Adipose tissue (tissue), 3 donors: ENCODE data around the gene ST3GAL3. TPM values are rescaled to one million over a fixed set of nuclear protein-coding genes. Genes with fewer than 3 reads are reported as not detected.

ENCODE experiments used
- H3K27ac ChIP-seq: one replicate; pipeline ENCODE4 v1.5.1; 2013; ENCODE audit warnings: low read depth, low read length
- whole genome bisulfite sequencing, 3 donors: extraction: QIAGEN DNeasy Blood & Tissue Kit; methylation state at CpG; one replicate each; pipeline ENCODE4 v1.1.7; 2013; 5-methylcytosine and 5-hydroxymethylcytosine counted together
- polyA plus RNA-seq, 3 donors: library from polyadenylated mRNA; stranded (reverse); fragments of 200-250 nt; gene quantifications; one replicate each; pipeline ENCODE4 v1.2.3, GENCODE V29; 2013
- donor health status: healthy with polysubstance abuse.
- donor health status: Bipolar disorder and iron deficiency.
- donor health status: healthy.

ST3GAL3 gene
- polyA plus RNA-seq, 3 donors = 5.2 to 16.5 (median 15.2) TPM

GRCh38 chr1:43801203-43801602 lies 93.9 kb downstream of the ST3GAL3 start:
- 50 to 86% (median 52%) methylated on average over 3 of the region's 3 CpGs for WGBS, 3 donors

DNA sequence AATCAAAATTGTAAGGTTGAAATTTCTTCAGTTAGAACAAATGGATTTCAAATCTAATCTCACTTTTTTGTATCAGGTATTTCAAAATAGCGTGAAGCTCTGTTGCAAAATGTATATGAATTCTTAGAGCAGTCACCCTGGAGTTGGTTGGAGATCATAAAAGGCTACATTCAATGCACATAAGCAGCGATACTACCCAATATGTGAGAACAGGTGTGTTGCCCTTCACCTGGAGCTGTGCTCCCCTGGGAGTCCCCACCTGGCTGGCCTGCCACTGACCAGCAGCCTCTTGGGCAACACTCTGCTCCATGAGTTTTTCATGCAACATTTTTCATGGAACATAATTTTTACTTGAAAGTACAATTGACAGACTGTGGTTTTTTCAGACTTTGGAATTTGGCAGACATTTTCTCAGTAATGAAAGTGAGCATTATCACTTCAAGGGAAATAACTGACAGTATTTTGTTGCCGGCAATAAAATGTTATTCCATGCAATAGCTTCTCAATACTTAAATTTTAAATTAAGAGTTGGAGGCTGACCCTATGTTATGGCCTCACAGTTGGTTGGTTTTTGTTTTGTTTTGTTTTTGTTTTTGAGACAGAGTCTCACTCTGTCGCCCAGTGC lies 95.1 kb downstream of the ST3GAL3 start:
- no peak overlapping the region for H3K27ac ChIP-seq
- WGBS, 3 donors = 85 to 94% (median 90%) methylated on average over 4 of the region's 4 CpGs

More at GRCh38 chr1:43801203-43801602, 93.9 kb downstream of the ST3GAL3 start:
- H3K27ac ChIP-seq = no peak overlapping the region

GRCh38 chr1:43803105-43803504 lies 95.8 kb downstream of the ST3GAL3 start:
- H3K27ac ChIP-seq = no peak overlapping the region
- 93 to 98% (median 97%) methylated on average over 9 of the region's 9 CpGs for WGBS, 3 donors

- 65 to 75% (median 69%) methylated on average over 4 of the region's 4 CpGs for WGBS, 3 donors
- H3K27ac ChIP-seq = no peak overlapping the region
Measured at GRCh38 chr1:43803646-43804045, 96.3 kb downstream of the ST3GAL3 start.

- H3K27ac ChIP-seq = no peak overlapping the region
- 81 to 90% (median 83%) methylated on average over 4 of the region's 4 CpGs for WGBS, 3 donors
Measured at GRCh38 chr1:43804569-43804968, 97.2 kb downstream of the ST3GAL3 start.

GRCh38 chr1:43805340-43805739 lies 98.0 kb downstream of the ST3GAL3 start:
- no peak overlapping the region for H3K27ac ChIP-seq
- WGBS, 3 donors = 93 to 98% (median 95%) methylated on average over 5 of the region's 5 CpGs

DNA sequence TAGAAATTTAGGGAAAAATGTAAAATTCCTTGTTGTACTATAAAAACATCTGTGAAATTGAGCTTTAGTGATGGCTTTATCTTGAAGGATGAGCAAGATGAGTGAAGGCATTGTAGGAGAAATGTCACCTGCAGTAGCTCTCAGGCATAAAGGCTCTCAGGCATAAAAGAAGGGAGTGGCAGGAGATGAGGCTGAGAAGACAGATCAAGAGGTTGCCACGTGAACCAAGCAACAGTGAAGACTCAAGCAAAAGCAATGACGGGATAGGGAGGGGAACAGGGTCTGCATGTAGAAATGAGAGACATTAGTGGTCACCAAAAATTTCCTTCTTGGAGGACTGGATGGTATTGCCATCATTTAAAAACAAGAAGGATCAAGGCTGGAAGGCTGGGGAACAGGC lies 98.8 kb downstream of the ST3GAL3 start:
- 95 to 99% (median 98%) methylated on average over 2 of the region's 2 CpGs for WGBS, 3 donors
- H3K27ac ChIP-seq = no peak overlapping the region

GRCh38 chr1:43809097-43809673 lies 101.8 kb downstream of the ST3GAL3 start:
- no peak overlapping the region for H3K27ac ChIP-seq
- WGBS, 3 donors = 95 to 100% (median 98%) methylated on average over 2 of the region's 2 CpGs

GRCh38 chr1:43812579-43812978 lies 105.2 kb downstream of the ST3GAL3 start:
- 76 to 92% (median 85%) methylated on average over 3 of the region's 3 CpGs for whole genome bisulfite sequencing, 3 donors
- H3K27ac ChIP-seq = no peak overlapping the region

- 66 to 96% (median 81%) methylated on average over 2 of the region's 2 CpGs for WGBS, 3 donors
- no peak overlapping the region for H3K27ac ChIP-seq
Measured at GRCh38 chr1:43814401-43814800, 107.1 kb downstream of the ST3GAL3 start.

DNA sequence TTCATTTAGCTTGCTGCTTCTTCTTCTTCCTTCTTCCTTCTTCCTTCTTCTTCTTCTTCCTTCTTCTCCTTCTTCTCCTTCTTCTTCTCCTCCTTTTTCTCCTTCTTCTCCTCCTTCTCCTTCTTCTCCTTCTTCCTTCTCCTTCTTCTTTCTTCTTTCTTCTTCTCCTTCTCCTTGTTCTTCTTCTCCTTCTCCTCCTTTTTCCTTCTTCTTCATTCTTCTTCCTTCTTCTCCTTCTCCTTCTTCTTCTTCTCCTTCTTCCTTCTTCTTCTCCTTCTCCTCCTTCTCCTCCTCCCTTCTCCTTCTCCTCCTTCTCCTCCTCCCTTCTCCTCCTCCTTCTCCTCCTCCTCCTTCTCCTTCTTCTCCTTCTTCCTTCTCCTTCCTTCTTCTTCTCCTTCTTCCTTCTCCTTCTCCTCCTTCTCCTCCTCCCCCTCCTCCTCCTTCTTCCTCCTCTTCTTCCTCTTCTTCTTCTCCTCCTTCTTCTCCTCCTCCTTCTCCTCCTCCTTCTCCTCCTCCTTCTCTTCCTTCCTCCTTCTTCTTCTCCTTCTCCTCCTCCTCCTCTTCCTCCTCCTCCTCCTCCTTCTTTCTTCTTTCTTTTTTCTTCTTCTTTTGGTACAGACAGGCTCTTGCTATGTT lies 110.1 kb downstream of the ST3GAL3 start:
- H3K27ac ChIP-seq = no peak overlapping the region

GRCh38 chr1:43818691-43819090 lies 111.4 kb downstream of the ST3GAL3 start:
- no peak overlapping the region for H3K27ac ChIP-seq
- 97 to 100% (median 100%) methylated on average over 1 of the region's 1 CpG for WGBS, 3 donors

DNA sequence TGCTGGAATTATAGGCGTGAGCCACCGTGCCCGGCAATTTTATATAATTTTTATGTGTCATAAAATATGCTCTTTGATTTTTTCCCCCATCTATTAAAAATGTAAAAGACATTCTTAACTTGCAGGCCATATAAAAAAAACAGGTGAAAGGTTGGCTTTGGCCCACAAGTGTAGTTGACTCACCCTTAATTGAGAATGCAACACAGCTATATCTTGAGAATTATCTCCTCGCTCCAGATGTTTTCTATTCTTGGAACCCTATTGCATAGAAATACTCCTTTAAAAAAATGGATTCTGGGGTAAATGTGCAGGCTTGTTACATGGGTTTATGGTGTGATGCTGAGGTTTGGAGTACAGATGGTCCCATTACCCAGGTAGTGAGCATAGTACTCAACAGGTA lies 112.0 kb downstream of the ST3GAL3 start:
- whole genome bisulfite sequencing, 3 donors = 97 to 99% (median 98%) methylated on average over 4 of the region's 4 CpGs

GRCh38 chr1:43821471-43821870 lies 114.1 kb downstream of the ST3GAL3 start:
- no peak overlapping the region for H3K27ac ChIP-seq
- WGBS, 3 donors = 76 to 86% (median 82%) methylated on average over 5 of the region's 5 CpGs

More for the DNA sequence above, 112.0 kb downstream of the ST3GAL3 start:
- no peak overlapping the region for H3K27ac ChIP-seq

DNA sequence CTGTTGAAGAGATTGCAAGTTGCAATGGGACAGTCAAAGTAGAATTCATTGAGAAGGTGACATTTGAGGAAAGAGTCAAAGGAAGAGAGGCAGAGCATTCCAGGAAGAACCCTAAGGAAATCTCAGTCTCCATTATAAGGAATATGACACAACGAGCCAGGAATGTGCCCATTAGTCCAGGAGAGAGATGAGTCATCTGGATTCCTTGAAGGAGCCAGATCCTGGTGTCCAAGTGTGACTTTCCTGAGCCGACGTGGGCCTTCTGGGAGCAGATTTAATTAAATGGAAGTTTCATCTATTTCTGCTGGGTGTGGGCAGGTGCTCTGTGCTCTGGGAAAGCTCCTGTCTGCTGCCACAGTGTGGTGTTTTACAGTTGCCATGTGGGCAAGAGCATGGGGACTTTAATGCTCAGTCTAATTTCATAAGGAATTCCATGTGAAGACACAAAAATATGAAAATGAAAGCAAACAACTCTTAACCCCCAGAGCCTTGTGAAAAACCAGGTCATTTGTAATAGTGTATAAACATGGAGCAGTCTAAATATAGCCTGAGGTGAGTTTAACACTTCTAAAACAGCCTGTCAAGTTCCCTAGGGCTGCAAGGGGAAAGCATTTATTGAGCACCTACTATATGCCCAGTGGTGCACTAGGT lies 114.8 kb downstream of the ST3GAL3 start:
- no peak overlapping the region for H3K27ac ChIP-seq
- WGBS, 3 donors = 45 to 82% (median 50%) methylated on average over 3 of the region's 3 CpGs

DNA sequence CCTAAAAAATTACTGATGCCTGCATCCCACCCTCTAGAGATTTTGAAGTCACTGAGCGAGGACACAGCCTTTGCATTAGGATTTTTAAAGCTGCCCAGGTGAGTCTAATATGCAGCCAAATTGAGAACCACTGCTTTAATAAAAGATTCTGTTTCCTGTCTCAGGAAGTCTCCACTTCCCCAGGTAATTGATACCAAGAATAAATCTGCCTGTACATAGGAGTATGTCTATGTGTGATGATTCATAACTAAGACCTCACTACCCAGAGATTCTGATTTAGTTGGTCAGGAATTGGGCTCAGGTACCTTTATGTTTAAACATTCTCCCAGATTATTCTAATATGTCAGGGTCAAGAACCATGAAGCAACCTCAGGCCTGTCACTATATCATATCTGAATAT lies 117.5 kb downstream of the ST3GAL3 start:
- WGBS, 3 donors = 92 to 96% (median 92%) methylated on average over 1 of the region's 1 CpG
- H3K27ac ChIP-seq = no peak overlapping the region

DNA sequence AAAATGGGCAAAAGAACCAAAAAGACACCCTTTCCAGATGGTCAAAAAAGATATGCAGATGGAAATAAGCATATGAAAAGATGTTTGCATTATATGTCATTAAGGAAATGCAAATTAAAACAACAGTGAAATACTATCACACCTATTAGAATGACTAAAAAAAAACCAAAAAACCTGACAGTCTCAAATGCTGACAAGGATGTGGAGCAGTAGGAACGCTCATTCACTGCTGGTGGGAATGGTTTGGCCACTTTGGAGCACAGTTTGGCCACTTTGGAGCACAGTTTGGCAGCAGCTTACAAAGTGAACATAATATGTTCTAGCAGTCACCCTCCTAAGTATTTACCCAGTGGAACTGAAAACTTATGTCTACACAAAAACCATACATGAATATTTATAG lies 121.2 kb downstream of the ST3GAL3 start:
- WGBS, 3 donors = 95 to 100% (median 98%) methylated on average over 1 of the region's 1 CpG
- no peak overlapping the region for H3K27ac ChIP-seq

DNA sequence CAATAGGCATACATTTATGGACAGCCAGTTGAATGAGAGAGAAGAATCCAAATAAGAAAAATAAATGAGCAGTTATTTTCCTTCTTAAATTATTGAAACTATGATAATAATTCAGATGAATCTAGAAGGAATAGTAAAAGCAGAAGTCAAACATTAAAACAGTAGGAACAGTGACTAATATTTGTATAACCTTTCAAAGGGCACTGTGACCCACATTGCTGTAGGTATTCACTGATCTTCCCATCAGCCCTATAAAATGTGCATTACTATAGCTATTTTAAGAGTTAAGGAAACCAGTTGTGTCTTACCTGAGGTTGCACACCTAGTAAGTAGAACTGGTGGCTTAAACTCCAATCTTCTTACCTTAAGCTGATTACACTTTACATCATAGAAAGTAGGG lies 123.5 kb downstream of the ST3GAL3 start:
- H3K27ac ChIP-seq = no peak overlapping the region

DNA sequence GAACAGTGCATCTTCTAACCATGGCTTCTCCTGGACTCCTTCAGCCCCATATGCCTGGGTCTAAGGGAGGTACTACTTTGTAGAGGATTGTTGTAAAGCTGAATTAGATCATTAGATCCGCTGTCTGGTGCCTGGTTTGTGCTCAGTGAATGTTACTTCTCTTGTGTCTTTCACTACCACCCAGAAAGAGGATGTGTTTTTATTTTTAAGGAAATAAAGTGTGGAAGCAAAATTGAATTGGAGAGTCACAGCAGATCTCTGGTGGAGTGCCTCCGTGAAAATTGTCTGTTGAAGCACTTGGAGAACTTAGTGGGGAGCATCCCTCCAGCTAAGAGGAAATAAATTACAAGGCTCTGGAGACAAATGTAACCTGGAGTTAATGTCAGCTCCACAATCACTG lies 124.5 kb downstream of the ST3GAL3 start:
- 71 to 90% (median 80%) methylated on average over 2 of the region's 2 CpGs for WGBS, 3 donors
- no peak overlapping the region for H3K27ac ChIP-seq
